PC-3 (cell line): ENCODE data around the gene TRIM10.

Experiments used
- EZH2 ChIP-seq: fragments of 300-600 bp; sonication (generic); IDR thresholded peaks from one replicate; pipeline ENCODE4 v1.6.1; 2017; ENCODE audit warnings: antibody characterized with exemption, mild to moderate bottlenecking, low read length; ENCODE audit not compliant: unreplicated experiment
- EZH2phosphoT487 ChIP-seq: fragments of 300-600 bp; sonication (generic); IDR thresholded peaks from 2 replicates; pipeline ENCODE4 v1.6.1; 2018; ENCODE audit warnings: mild to moderate bottlenecking, antibody characterized with exemption, low read length, borderline replicate concordance
- TF ChIP-seq, protein P1 (sequence below): fragments of 300-600 bp; sonication (generic); conservative IDR thresholded peaks from 2 replicates; pipeline ENCODE4 v1.5.1; 2017; ENCODE audit warnings: antibody characterized with exemption, low read depth, mild to moderate bottlenecking, low read length

DNA sequence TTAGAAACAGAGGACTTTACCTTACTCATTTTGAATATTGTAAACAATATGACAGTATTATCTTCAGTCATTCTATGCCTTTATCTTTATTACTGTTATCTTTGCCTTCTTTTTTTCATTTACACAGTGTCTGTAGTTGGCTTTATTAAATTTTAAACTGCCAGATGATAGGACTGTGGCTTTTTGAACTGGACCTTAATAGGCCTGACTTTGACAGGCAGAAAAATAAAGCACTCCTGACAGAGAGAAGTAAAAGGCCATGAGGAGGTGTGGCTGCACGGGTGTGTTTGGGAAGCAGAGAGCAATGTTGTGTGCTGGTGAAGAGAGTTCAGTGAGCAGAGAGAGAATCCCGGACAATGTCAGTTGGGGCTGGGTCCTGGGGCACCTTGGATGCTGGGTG lies 17.2 kb downstream of the TRIM10 start:
- TF ChIP-seq, protein P1, sequence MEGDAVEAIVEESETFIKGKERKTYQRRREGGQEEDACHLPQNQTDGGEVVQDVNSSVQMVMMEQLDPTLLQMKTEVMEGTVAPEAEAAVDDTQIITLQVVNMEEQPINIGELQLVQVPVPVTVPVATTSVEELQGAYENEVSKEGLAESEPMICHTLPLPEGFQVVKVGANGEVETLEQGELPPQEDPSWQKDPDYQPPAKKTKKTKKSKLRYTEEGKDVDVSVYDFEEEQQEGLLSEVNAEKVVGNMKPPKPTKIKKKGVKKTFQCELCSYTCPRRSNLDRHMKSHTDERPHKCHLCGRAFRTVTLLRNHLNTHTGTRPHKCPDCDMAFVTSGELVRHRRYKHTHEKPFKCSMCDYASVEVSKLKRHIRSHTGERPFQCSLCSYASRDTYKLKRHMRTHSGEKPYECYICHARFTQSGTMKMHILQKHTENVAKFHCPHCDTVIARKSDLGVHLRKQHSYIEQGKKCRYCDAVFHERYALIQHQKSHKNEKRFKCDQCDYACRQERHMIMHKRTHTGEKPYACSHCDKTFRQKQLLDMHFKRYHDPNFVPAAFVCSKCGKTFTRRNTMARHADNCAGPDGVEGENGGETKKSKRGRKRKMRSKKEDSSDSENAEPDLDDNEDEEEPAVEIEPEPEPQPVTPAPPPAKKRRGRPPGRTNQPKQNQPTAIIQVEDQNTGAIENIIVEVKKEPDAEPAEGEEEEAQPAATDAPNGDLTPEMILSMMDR: no peak
- no peak for TF ChIP-seq EZH2
- TF ChIP-seq EZH2phosphoT487: no peak
